T-helper 2 cell treated with Interferon-gamma antibody and Interleukin-4, amounts not matched to agents 100 ng/mL and 5 ng/mL, for 36 hours (primary cell): Measurements from ENCODE around the gene POM121L12. TPM values are rescaled to one million over a fixed set of nuclear protein-coding genes. Genes with fewer than 3 reads are reported as not detected.

Experiments
- intact Hi-C: fragments of 100-400 bp; cut with micrococcal nuclease; formaldehyde crosslinking; loops from one replicate; pipeline ENCODE4 v1.15.1; 2023
- total RNA-seq: library from RNA; stranded (reverse); gene quantifications from 2 replicates; pipeline ENCODE4 v1.2.3, GENCODE V29; 2022

The POM121L12 gene
- total RNA-seq, result not detected in 2 replicates

GRCh38 chr7:53035499-53036412 lies at the start of gene POM121L12:
Gene POM121L12 (plus strand): TSS chr7:53035633. CDS start chr7:53035672, 39 bp downstream.
- intact Hi-C loops, result no loop called here

- intact Hi-C loops, result no loop called here
These were observed 43.4 kb upstream of the POM121L12 start for GRCh38 chr7:52992001-52992400.

- intact Hi-C loops, result no loop called here
These were observed 42.8 kb upstream of the POM121L12 start for GRCh38 chr7:52992479-52993162.

GRCh38 chr7:52995676-52996075 lies 39.8 kb upstream of the POM121L12 start:
- intact Hi-C loops, result no loop called here

GRCh38 chr7:53001221-53001620 lies 34.2 kb upstream of the POM121L12 start:
- intact Hi-C loops, result no loop called here

- intact Hi-C loops, result no loop called here
These were observed 33.0 kb upstream of the POM121L12 start for GRCh38 chr7:53002389-53002788.

GRCh38 chr7:53003653-53004445 lies 31.6 kb upstream of the POM121L12 start:
- intact Hi-C loops, result no loop called here

GRCh38 chr7:53013925-53014324 lies 21.5 kb upstream of the POM121L12 start:
- intact Hi-C loops, result no loop called here

GRCh38 chr7:53015463-53015862 lies 20.0 kb upstream of the POM121L12 start:
- intact Hi-C loops, result no loop called here

GRCh38 chr7:53022893-53023292 lies 12.5 kb upstream of the POM121L12 start:
- intact Hi-C loops, result no loop called here

- intact Hi-C loops, result no loop called here
These were observed 13.2 kb downstream of the POM121L12 start for GRCh38 chr7:53048638-53049037.

- intact Hi-C loops, result no loop called here
These were observed 15.0 kb downstream of the POM121L12 start for GRCh38 chr7:53050433-53050832.

GRCh38 chr7:53059591-53059990 lies 24.2 kb downstream of the POM121L12 start:
- intact Hi-C loops, result no loop called here

GRCh38 chr7:53060066-53060465 lies 24.6 kb downstream of the POM121L12 start:
- intact Hi-C loops, result no loop called here

- intact Hi-C loops, result no loop called here
These were observed 27.4 kb downstream of the POM121L12 start for GRCh38 chr7:53062796-53063195.

GRCh38 chr7:53068673-53069072 lies 33.2 kb downstream of the POM121L12 start:
- intact Hi-C loops, result no loop called here

GRCh38 chr7:53070883-53071282 lies 35.5 kb downstream of the POM121L12 start:
- intact Hi-C loops, result no loop called here
